HG02798 (cell line): ENCODE results near the gene PNO1.

ENCODE experiments used
- ATAC-seq: cut with Tn5 transposase; IDR thresholded peaks from one replicate; pipeline ENCODE4 v1.9.1; 2021; ENCODE audit warnings: mild to moderate bottlenecking; ENCODE audit not compliant: unreplicated experiment, poor library complexity

The PNO1 gene

DNA sequence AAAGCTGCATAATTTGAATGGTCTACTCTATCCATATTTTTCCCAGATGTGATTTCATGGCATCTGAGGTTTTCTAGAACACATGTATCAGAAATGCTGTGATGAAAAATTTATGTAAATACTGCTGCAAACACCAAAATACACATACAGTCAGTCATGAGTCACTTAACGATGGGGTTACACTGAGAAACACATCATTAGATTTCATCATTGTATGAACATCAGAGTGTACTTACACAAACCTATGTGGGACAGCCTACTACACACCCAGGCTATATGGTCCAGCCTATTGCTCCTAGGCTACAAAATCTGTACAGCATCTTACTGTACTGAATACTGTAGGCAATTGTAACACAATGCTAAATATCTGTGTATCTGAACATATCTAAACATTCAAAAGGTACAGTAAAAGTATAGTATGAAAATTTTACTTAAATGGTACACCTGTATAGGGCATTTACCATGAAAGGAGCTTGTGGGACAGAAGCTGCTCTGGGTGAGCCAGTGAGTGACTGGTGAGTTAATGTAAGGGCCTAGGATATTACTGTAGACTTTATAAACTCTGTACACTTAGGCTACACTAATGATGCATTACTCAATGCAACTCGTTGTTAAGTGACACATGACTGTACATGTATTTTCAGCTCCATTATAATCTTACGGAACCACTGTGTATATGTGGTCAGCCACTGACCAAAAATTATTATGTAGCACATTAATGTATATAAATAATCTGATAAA is 33.5 kb downstream of the PNO1 start:
- ATAC-seq: no peak

DNA sequence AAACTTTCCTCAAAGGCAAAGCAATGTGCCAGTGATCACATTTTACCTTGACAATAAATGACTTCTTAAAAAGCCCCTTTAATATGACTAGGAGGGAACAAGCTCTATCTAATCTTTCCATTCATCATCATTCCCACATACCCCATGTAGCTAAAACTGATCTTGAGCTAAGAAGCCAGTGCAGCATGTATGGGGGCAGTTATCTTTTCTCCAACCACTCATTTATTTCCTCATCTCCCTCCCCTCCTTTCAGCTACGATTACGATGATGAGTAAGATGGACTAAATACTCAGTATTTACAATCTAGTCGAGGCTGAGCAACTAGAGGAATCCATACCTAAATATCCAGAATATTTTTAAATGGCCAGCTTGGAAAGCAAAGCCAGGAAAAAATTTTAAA is 35.5 kb downstream of the PNO1 start:
- ATAC-seq: no peak

DNA sequence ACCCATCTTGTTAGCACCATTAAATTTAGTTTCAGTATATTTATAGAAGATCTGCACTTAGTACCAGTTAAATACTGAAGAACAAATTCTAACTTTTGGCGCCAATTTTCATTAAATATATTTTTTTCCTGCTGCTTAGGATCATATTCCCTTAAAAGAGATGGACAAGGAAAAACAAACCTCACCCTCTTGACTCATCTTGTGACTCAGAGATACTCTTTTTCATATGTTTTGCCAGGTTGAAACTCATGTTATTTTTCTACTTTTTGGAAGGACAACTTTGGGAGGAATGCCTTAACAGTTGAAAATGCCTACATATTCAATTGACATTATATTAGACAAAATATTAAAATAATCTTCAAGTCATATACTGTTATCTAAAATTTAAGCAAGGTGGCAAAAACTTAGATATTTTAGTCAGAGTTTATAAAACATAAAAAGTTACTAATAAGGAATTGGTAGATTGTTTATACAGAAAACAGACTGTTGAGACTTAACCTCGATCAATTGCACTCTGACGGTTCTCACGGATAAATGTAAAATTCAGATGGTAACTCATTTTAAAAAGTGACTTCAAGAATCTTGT is 36.2 kb downstream of the PNO1 start:
- ATAC-seq: no peak

DNA sequence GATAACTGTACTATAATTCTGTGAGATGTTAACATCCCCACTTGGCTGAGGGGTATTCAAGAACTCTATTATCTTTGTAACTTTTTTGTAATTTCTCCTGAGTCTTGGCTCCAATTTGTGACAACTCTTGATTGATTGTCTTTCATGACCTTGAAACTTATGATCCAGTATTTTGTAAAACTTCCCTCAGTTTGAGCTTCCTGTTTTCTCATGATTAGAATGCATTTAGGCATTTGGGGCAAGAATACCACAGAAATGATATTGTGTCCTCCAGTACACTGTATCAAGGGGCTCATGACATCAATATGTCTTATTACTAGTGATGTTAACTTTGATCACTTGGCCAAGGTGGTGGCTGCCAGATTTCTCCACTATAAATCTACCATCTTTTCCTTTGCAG is 37.4 kb downstream of the PNO1 start:
- ATAC-seq: no peak

DNA sequence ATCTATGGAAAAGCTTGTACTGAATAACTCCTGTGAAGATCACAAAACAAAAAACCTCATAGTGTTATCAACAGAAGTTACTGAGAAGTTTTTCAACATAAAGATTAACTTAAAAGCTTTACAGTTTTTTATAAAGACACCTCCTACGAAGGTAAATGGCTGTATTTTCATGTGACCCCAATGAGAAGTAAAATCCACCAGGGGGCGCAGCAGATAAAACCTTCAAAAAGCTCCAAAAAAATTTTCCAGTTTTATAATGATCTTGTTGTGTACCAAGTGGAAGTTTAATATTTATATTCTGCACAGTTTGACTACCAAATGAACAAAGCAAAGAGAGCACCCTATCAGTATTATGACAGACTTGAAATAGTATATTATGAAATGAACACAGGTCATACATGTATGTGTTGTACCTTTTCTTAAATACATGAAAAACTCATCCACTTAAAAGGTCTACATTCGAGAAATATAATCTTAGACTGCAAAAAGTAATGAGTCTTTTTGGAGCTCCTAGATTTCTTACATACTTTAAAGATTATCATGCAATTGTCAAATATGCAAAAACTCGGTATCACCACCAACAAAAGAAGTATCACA is 38.5 kb downstream of the PNO1 start:
- no peak for ATAC-seq

DNA sequence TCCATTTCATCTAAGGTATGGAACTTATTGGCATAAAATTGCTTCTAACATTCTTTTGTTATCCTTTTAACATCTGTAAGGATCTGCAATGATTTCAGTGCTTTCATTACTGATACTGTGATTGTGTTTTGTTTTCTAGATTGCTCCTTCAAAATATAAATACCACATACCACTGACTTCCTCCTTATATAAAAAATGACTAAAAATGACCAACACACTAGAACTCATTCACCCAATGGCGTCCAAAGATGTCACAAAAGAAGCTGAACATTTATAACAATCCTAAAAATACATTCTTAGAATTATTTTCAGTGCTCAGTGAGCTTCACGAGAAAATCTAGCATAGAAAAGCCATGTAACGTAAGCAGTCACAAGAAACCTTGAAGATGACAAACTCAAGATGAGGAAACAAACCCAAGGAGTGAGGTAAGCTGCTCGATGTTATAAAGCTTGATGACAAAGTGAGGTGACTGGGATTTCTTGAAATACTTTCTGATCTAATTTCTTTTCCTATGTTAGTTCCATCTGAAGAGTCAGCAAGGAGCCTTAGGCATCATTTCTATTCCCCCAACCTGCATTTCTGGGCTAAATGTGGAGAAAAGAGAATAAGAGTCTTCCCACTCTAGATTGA is 42.6 kb downstream of the PNO1 start:
- ATAC-seq: no peak

DNA sequence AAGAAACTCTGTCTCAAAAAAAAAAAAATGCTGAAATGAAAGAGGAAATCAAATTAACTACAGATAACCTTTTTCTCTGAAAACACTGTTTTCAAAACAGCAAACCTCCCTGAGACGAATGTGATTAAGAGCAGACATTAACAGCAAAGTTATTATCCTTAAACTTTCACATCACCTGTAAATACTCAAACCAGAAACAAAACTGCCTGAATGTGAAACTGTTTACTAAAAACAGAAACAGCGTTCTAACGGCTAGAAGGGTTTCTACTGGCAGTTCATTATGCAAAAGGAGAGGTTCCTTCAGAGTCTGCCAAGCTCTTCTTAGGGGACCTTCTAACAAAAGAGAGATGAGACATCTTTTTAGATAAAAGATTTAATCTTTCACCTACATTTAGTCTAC is 45.9 kb downstream of the PNO1 start:
- ATAC-seq: peak; percentile 97

DNA sequence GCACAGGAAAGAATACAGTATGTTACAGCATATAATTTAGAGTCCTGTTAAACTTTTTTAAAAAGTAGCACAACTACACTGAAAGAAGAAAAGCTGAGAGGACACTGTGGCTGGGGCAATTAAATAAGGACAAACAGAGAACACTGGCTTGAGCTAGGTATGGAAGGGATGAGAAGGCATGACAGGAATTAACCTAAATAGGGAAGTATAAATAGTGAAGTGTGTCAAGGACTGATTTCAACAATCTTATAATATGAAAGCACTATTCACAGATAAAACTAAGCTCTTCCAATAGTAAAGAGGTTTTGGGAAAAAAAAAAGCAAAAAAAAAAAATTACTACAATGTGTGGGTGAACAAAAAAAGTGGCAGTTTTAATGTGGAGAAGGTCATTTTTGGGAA is 49.1 kb downstream of the PNO1 start:
- no peak for ATAC-seq

DNA sequence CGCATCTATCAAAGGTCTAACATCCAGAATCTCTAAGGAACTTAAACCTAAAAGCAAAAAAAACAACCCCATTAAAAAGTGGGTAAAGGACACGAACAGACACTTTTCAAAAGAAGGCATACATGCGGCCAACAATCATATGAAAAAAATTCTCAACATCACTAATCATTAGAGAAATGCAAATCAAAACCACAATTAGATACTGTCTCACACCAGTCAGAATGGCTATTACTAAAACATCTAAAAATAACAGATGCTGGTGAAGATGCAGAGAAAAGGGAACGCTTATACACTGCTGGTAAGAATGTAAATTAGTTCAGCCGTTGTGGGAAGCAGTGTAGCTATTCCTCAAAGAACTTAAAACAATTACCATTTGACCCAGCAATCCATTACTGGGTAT is 56.7 kb downstream of the PNO1 start:
- peak; percentile 87 for ATAC-seq

DNA sequence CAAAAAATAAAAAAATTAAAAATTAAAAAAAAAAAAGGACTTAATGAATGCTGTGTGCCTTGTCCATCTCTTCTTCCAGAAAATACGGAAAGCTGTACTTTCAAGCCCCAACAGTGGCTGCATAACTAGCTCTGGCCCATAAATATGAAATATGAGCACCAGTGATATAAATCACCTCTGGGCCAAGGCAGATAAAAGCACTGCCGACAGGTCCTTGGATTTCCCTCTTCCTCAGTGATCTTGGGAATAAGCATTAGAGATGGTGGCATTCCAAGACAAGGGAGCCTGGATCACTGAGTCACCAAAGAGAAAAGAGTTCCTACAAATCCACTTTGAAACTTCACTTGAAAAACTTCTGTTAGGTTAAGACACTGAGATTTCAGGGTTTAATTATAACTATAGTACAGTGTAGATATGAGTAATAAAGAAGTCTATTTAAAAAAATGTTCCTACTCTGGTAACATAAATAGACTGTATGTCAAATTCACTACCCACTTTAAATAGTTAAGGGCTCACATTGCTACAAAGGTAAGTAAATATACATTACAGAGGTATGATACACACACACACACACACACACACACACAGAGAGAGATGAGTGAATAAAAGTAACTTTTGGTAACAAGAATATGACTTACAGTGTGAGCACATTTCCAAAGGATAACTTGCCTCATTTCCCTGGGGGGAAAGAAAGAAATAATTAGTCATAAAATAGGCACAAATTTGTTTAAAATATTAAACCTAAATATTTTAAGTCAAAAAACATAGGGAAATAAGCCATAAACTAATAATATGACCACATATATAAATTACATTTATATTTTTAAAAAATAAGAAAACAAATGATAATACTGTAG is 59.0 kb downstream of the PNO1 start:
- ATAC-seq: no peak

DNA sequence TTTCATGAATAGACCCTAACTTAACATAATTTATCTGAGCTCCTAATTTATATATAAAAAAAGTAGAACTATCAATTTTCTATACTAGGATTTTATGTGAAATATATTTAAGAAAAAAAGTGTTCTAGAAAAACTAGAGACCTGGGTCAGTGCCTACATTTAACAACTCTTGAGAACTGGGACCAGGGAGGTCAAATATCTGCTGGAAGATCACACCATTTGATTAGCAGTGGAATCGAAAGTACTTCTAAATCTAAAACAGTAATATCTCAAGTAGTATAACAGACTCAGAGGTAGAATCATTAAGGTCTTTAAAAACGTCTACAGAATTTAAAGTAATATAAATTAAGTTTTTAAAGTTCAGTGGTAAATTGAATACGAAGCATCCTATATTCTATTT is 60.0 kb downstream of the PNO1 start:
- no peak for ATAC-seq

DNA sequence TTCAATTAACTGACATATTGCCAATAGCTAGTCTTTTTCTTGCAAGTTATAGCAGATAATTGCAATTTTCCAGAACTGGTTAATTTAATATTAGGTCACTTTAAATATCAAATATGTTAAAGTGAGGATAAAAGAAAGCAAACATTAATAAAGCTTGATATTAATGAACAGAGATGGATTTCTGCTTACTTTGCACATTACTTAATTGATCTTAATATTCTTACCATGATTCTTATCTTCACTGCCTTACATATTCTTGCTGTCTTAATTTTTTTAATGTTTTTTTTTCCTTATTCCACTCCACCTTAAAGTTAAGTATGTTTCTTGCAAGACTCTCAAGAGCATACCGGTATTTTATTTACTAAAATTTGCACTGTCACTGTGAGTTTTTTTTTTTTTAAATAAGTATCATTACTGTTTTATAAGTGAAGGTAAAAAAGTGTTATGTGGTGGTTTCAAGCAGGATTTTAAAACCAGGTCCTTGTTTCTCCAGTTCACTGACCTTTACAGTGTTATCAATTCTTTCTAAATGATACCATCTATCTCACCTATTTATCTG is 60.7 kb downstream of the PNO1 start:
- ATAC-seq: no peak

DNA sequence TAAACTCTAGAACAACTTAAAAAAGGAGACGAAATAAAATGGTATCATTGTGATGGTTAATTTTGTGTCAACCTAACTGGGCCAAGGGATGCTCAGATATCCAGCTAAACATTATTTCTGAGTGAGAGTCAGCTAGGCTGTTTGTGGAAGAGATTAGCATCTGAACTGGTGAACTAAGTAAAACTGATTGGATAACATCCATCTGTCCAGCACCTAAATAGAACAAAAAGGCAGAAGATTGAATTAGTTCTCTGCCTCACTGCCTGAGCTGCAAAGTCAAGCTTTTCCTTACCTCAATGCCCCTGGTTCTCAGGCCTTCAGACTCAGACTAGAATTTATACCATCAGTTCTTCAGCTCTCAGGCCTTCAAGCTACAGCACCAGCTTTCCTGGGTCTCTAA is 64.6 kb downstream of the PNO1 start:
- ATAC-seq: no peak

DNA sequence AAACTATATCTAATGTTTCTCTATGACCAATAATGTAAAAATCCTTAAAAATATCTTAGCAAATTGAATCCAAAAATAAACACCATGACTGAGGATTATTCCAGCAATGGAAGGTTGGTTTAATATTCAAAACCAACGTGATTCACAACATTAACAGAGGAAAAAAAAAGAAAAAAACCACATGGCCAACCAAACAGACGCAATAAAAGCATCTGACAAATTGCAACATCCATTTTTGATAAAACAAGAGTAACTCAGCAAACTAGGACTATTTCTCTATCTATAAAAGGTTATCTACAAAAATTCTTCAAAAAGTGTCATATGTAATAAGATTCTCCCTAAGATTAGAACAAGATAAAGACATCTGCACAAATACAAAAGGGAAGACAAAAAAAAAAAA is 65.7 kb downstream of the PNO1 start:
- ATAC-seq: no peak

DNA sequence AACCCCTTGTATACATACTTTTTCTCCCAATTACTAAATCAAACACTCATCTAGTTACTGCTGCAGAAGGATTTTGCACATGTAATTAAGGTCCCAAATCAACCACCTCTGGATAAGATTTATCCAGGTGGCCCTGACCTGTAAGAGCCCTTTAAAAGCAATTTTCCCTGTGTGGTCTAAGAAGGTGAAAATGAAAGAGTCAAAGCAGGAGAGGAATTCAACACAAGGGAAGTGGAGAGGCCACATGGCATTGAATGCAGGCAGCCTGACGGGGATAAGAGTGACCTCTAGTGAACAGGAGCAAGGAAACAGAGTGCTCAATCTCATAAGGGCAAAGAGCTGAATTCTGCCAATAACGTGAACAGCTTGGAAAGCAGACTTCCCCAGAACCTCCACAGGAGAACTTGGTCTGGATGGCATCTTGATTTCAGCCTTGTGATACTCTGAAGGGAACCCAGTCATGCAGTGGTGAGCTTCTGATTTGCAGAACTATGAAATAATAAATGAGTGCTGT is 67.5 kb downstream of the PNO1 start:
- ATAC-seq: peak; percentile 88
